Pancreas (tissue), 10 donors: ENCODE measurements around the gene CAPZA3. TPM values are rescaled to one million over a fixed set of nuclear protein-coding genes. Genes with fewer than 3 reads are reported as not detected.

Experiments used
- ATAC-seq, 4 donors: fragments of 200-7000 bp; cut with Tn5 transposase; one replicate each; pipeline versions ENCODE4 v1.8.0 to v1.9.1; 2020; ENCODE audit warnings: mild to moderate bottlenecking in 4 of 4, moderate library complexity in 4 of 4
- DNase-seq, 6 donors: peaks; one replicate each; pipeline ENCODE4 v3.0.0-alpha.2; 2020
- FAIRE-seq: peaks from 2 replicates; lab custom pipeline; 2012; peaks lifted over from hg19 to GRCh38; lab: Jason Lieb, UNC
- H3K27ac ChIP-seq, 4 donors: fragments of 200-600 bp; sonication (generic); 1 replicate in 3 of 4; 2 replicates in 1 of 4; pipeline versions ENCODE4 v1.5.0 to v1.8.0; 2020
- H3K27me3 ChIP-seq, 4 donors: fragments of 200-600 bp; one replicate each; pipeline ENCODE4 v1.8.0; 2021
- H3K36me3 ChIP-seq, 3 donors: fragments of 200-600 bp; sonication (generic) in 1 of 3; one replicate each; pipeline versions ENCODE4 v1.5.0 to v1.8.0; 2020 to 2021
- H3K4me1 ChIP-seq, 3 donors: fragments of 200-600 bp; one replicate each; pipeline ENCODE4 v1.8.0; 2021
- H3K4me3 ChIP-seq, 4 donors: fragments of 200-600 bp; sonication (generic) in 2 of 4; one replicate each; pipeline versions ENCODE4 v1.5.0 to v1.8.0; 2020 to 2021
- H3K9me3 ChIP-seq, 4 donors: fragments of 200-600 bp; one replicate each; pipeline ENCODE4 v1.8.0; 2021
- WGBS, 2 donors: extraction: QIAGEN DNeasy Blood & Tissue Kit; methylation state at CpG; one replicate each; pipeline ENCODE4 v1.1.7; 2013; 5-methylcytosine and 5-hydroxymethylcytosine counted together
- intact Hi-C, 3 donors: fragments of 100-400 bp; cut with DNase I; formaldehyde crosslinking; loops; one replicate each; pipeline versions ENCODE4 v1.11.1 to v1.14.2; 2022
- polyA plus RNA-seq, 2 donors: library from polyadenylated mRNA; stranded (reverse); fragments of 200-250 nt; gene quantifications; one replicate each; pipeline ENCODE4 v1.2.3, GENCODE V29; 2013
- total RNA-seq, 6 donors: library from RNA; stranded (reverse); fragmentation: NEBNext Ultra II Directional in 4 of 6; extraction: Animal tissue kit (Norgen Biotek cat#: 25700) in 4 of 6; gene quantifications; one replicate each; pipeline versions ENCODE4 v1.2.1 to v1.2.4, GENCODE V29; 2021 to 2023
- TF ChIP-seq, protein P1 (sequence below), 4 donors: fragments of 200-600 bp; sonication (generic) in 3 of 4; IDR thresholded peaks; one replicate each; pipeline versions ENCODE4 v1.5.0 to v1.8.0; 2021; ENCODE audit warnings: antibody characterized with exemption in 4 of 4
- donor health status: healthy with polysubstance abuse.
- donor health status: DM: no; HTN: no; CAD: no; lungs with moderate emphysema.
- donor health status: DM: no; HTN: no; CAD: no.
- donor health status: control.
- donor health status: control.
- donor health status: Bipolar disorder and iron deficiency.
- donor health status: DM: yes; HTN: yes; CAD: no.
- donor health status: DM: no; HTN: no; CAD: no.
- donor health status: DM: no; HTN: no; CAD: no.
- donor health status: DM: yes; HTN: yes; CAD: no.

Gene CAPZA3
- total and polyA plus RNA-seq, 8 donors: 1.2 to 1.8 TPM; not detected in 6

DNA sequence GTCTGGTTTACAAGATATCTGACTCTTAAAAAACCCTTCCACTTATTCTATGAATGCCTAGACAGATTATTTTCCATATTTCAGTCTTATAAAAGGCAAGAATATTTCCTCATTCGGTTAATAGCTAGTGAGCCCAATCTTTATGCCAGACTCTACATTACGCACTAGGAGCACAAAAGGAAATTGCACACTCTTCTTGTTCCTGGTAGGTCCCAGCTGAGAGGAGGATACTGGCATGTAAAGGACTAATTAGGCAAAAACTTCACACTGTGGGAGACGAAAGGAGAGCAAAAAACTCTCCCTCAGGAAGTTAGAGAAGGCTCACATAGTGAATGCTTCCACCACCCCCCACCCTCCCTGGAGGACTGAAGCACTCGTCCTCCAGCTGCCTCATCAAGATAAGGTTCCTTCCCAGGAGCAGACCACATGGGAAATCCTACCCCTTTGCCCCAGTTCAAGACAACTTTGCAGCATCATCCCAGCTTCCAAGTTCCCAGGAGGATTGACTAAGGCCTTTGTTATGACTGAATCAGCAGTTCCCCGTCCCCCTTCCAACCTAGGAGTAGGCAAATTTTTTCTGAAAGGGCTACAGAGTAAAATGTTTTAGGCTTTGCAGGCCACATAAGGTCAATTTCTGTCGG, 14.5 kb downstream of the CAPZA3 start:
- Histone ChIP-seq H3K4me1 (no peaks in the 10 kb centered on the region), H3K27ac (no peak overlapping the region), H3K9me3 (no peaks in the 10 kb centered on the region), H3K27me3 (no peaks in the 10 kb centered on the region), H3K36me3 (no peaks in the 10 kb centered on the region), H3K4me3 (no peak overlapping the region)
- intact Hi-C loops: no loop called here
- TF ChIP-seq, protein P1, sequence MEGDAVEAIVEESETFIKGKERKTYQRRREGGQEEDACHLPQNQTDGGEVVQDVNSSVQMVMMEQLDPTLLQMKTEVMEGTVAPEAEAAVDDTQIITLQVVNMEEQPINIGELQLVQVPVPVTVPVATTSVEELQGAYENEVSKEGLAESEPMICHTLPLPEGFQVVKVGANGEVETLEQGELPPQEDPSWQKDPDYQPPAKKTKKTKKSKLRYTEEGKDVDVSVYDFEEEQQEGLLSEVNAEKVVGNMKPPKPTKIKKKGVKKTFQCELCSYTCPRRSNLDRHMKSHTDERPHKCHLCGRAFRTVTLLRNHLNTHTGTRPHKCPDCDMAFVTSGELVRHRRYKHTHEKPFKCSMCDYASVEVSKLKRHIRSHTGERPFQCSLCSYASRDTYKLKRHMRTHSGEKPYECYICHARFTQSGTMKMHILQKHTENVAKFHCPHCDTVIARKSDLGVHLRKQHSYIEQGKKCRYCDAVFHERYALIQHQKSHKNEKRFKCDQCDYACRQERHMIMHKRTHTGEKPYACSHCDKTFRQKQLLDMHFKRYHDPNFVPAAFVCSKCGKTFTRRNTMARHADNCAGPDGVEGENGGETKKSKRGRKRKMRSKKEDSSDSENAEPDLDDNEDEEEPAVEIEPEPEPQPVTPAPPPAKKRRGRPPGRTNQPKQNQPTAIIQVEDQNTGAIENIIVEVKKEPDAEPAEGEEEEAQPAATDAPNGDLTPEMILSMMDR (IDR thresholded peaks at IDR 0.05): no peak
- ATAC-seq (peak in 3 of 4 donors; percentile 19 to 75 (median 45)), DNase-seq (peak in 1 of 6 donors; percentile 5), FAIRE-seq (no peak)
- 64 to 76% methylated on average over 6 of the region's 6 CpGs for WGBS, 2 donors

- no peaks in the 10 kb centered on the region for H3K27me3 ChIP-seq
- intact Hi-C loops: no loop called here
- TF ChIP-seq, protein P1 (IDR thresholded peaks at IDR 0.05): no peak
Measured at GRCh38 chr12:18752947-18753346, 15.0 kb downstream of the CAPZA3 start.

GRCh38 chr12:18753481-18754123, 15.7 kb downstream of the CAPZA3 start:
- no peak overlapping the region for H3K4me3 ChIP-seq
- FAIRE-seq: no peak
- intact Hi-C loops: no loop called here
- no peaks in the 10 kb centered on the region for H3K27me3 ChIP-seq
- WGBS, 2 donors: 56 to 63% methylated on average over 16 of the region's 16 CpGs
- no peaks in the 10 kb centered on the region for H3K36me3 ChIP-seq
- DNase-seq: peak in 2 of 6 donors; percentile 32 to 44
- no peaks in the 10 kb centered on the region for H3K4me1 ChIP-seq
- ATAC-seq: peak in 1 of 4 donors; percentile 32
- no peaks in the 10 kb centered on the region for H3K9me3 ChIP-seq
- TF ChIP-seq, protein P1 (IDR thresholded peaks at IDR 0.05): no peak
- no peak overlapping the region for H3K27ac ChIP-seq

More at GRCh38 chr12:18752947-18753346, 15.0 kb downstream of the CAPZA3 start:
- Histone ChIP-seq H3K4me3 (no peak overlapping the region), H3K4me1 (no peaks in the 10 kb centered on the region), H3K36me3 (no peaks in the 10 kb centered on the region), H3K9me3 (no peaks in the 10 kb centered on the region), H3K27ac (no peak overlapping the region)
- DNase-seq (no peak), ATAC-seq (no peak), FAIRE-seq (no peak)
- WGBS, 2 donors: 74 to 84% methylated on average over 1 of the region's 1 CpG

DNA sequence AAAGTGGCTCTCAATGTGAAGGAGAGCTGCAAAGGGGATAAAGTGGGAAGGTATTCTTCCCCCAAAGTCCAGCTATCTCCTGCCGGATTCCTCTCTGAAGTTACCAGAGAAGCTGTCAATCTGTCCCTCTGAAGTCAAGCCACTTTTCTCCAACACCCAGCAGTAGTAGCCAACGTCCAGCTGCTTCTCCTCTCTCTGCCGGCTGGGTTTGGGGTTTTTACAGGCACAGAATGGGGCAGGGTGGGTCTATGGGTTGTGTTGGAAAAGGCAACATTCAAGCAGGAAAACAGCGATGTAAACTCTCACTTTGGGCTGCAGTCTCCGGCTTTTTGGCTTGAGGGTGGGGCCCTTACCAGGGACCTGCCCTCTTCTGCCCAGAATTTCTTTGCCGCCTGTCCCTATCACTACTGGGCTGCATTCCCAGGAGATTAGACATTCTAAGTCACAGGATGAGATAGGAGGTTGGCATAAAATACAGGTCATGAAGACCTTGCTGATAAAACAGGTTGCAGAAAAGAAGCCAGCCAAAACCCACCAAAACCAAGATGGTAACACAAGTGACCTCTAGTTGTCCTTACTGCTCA, 16.3 kb downstream of the CAPZA3 start:
- DNase-seq (no peak), ATAC-seq (no peak), FAIRE-seq (no peak)
- Histone ChIP-seq H3K36me3 (no peaks in the 10 kb centered on the region), H3K27me3 (no peaks in the 10 kb centered on the region), H3K4me3 (no peak overlapping the region), H3K27ac (no peak overlapping the region), H3K4me1 (no peaks in the 10 kb centered on the region), H3K9me3 (no peaks in the 10 kb centered on the region)
- WGBS, 2 donors: 54 to 55% methylated on average over 6 of the region's 6 CpGs
- TF ChIP-seq, protein P1 (IDR thresholded peaks at IDR 0.05): no peak
- intact Hi-C loops: no loop called here
